IMR-90 (cell line): ENCODE measurements around the gene HDDC2. TPM values are rescaled to one million over a fixed set of nuclear protein-coding genes. Genes with fewer than 3 reads are reported as not detected.

Experiments used
- ATAC-seq: fragments of 200-7000 bp; cut with Tn5 transposase; 2 replicates; pipeline ENCODE4 v1.9.1; 2020; ENCODE audit warnings: low read depth, mild to moderate bottlenecking, moderate library complexity
- BruUV-seq: library from RNA; stranded (reverse); fragments of 400-500 nt; replicated peaks from 2 replicates; lab custom pipeline; 2021; lab: Mats Ljungman, UMichigan
- CTCF ChIA-PET: fragments of 300-600 bp; formaldehyde crosslinking; extraction: SDS; loops from one replicate; lab custom pipeline; 2021; ENCODE audit warnings: antibody characterized with exemption; lab: Yijun Ruan, JAX
- POLR2A ChIA-PET: fragments of 300-600 bp; sonication (Branson Sonifier 250); formaldehyde crosslinking; loops from one replicate; lab custom pipeline; 2022; ENCODE audit warnings: antibody characterized with exemption; ENCODE audit not compliant: unreplicated experiment; lab: Charles Lee
- DNase-seq: peaks from one replicate; pipeline ENCODE4 v3.0.0; 2013
- H2AFZ ChIP-seq: replicated peaks from 2 replicates; pipeline ENCODE3; 2013; ENCODE audit warnings: low read length, mild to moderate bottlenecking; ENCODE audit not compliant: poor library complexity
- H2AK5ac ChIP-seq: 2 replicates; pipeline ENCODE4 v1.6.1; 2013; ENCODE audit warnings: low read depth, low read length, inconsistent platforms
- H2AK9ac ChIP-seq: replicated peaks from 2 replicates; pipeline ENCODE3; 2013; ENCODE audit warnings: mild to moderate bottlenecking, low read depth, low read length, moderate library complexity; ENCODE audit not compliant: poor library complexity
- H2BK120ac ChIP-seq: 2 replicates; pipeline ENCODE4 v1.6.1; 2013; ENCODE audit warnings: low read depth, low read length, inconsistent platforms
- H2BK15ac ChIP-seq: 3 replicates; pipeline ENCODE4 v1.6.1; 2013; ENCODE audit warnings: low read depth, low read length, inconsistent platforms
- H2BK20ac ChIP-seq: 2 replicates; pipeline ENCODE4 v1.6.1; 2013; ENCODE audit warnings: low read depth, mild to moderate bottlenecking, inconsistent platforms, low read length, moderate library complexity
- H2BK5ac ChIP-seq: 2 replicates; pipeline ENCODE4 v1.6.1; 2013; ENCODE audit warnings: mild to moderate bottlenecking, low read depth, low read length, inconsistent platforms; ENCODE audit not compliant: poor library complexity, severe bottlenecking
- H3K14ac ChIP-seq: replicated peaks from 2 replicates; pipeline ENCODE4 v1.6.1; 2013; ENCODE audit warnings: low read depth, low read length, inconsistent platforms
- H3K18ac ChIP-seq: 2 replicates; pipeline ENCODE4 v1.6.1; 2013; ENCODE audit warnings: low read depth, low read length, control low read depth
- H3K23ac ChIP-seq: 2 replicates; pipeline ENCODE4 v1.6.1; 2013; ENCODE audit warnings: low read depth, low read length, inconsistent platforms
- H3K27ac ChIP-seq: 2 replicates; pipeline ENCODE4 v1.5.1; 2013; ENCODE audit warnings: mild to moderate bottlenecking, control low read depth, low read length; ENCODE audit not compliant: insufficient read depth
- H3K27me3 ChIP-seq: 2 replicates; pipeline ENCODE4 v1.6.1; 2013; ENCODE audit warnings: low read length; ENCODE audit not compliant: control insufficient read depth, insufficient read depth
- H3K36me3 ChIP-seq: 2 replicates; pipeline ENCODE4 v1.6.1; 2013; ENCODE audit warnings: low read length, mixed read lengths; ENCODE audit not compliant: control insufficient read depth, insufficient read depth
- H3K4ac ChIP-seq: 2 replicates; pipeline ENCODE4 v1.6.1; 2013; ENCODE audit warnings: low read depth, low read length, inconsistent platforms
- H3K4me1 ChIP-seq: 2 replicates; pipeline ENCODE4 v1.6.1; 2013; ENCODE audit warnings: low read length, mixed read lengths; ENCODE audit not compliant: control insufficient read depth, insufficient read depth
- H3K4me2 ChIP-seq: 2 replicates; pipeline ENCODE4 v1.6.1; 2013; ENCODE audit warnings: low read depth, mild to moderate bottlenecking, control low read depth, low read length, moderate library complexity
- H3K4me3 ChIP-seq: 2 replicates; pipeline ENCODE4 v1.5.1; 2013; ENCODE audit warnings: low read depth, mild to moderate bottlenecking, control low read depth, low read length, moderate library complexity; ENCODE audit not compliant: insufficient read depth
- H3K56ac ChIP-seq: 2 replicates; pipeline ENCODE4 v1.6.1; 2013; ENCODE audit warnings: low read length, inconsistent platforms; ENCODE audit not compliant: insufficient read depth; ENCODE audit errors: extremely low read depth
- H3K79me1 ChIP-seq, 2 experiments: 2 replicates each; pipeline ENCODE4 v1.6.1; 2013; ENCODE audit warnings: low read length in 2 of 2, inconsistent platforms in 1 of 2, low read depth in 1 of 2
- H3K9ac ChIP-seq: 2 replicates; pipeline ENCODE4 v1.6.1; 2013; ENCODE audit warnings: low read depth, low read length, control low read depth
- H3K9me1 ChIP-seq: 2 replicates; pipeline ENCODE4 v1.6.1; 2013; ENCODE audit warnings: low read length, inconsistent platforms; ENCODE audit not compliant: insufficient read depth
- H3K9me3 ChIP-seq: 2 replicates; pipeline ENCODE4 v1.6.1; 2013; ENCODE audit warnings: low read length; ENCODE audit not compliant: control insufficient read depth, insufficient read depth
- H4K20me1 ChIP-seq: 2 replicates; pipeline ENCODE4 v1.6.1; 2013; ENCODE audit warnings: low read length, inconsistent platforms; ENCODE audit not compliant: insufficient read depth
- H4K5ac ChIP-seq: 2 replicates; pipeline ENCODE4 v1.6.1; 2013; ENCODE audit warnings: mild to moderate bottlenecking, low read depth, low read length, control low read depth
- H4K8ac ChIP-seq, 2 experiments: 2 replicates each; pipeline ENCODE4 v1.6.1; 2013; ENCODE audit warnings: low read depth in 2 of 2, low read length in 2 of 2, control low read depth in 1 of 2, inconsistent platforms in 1 of 2
- H4K91ac ChIP-seq: 2 replicates; pipeline ENCODE4 v1.6.1; 2013; ENCODE audit warnings: low read depth, low read length, inconsistent platforms; ENCODE audit not compliant: insufficient read depth
- CEBPB ChIP-seq: IDR thresholded peaks from 2 replicates; pipeline ENCODE4 v1.6.1; 2012; ENCODE audit warnings: low read depth, low read length, improper control_type of control experiment
- CHD1 ChIP-seq: IDR thresholded peaks from 2 replicates; pipeline ENCODE4 v1.6.1; 2012; ENCODE audit warnings: low read depth, low read length, improper control_type of control experiment
- MAFK ChIP-seq: IDR thresholded peaks from 2 replicates; pipeline ENCODE4 v1.6.1; 2012; ENCODE audit warnings: low read depth, low read length, improper control_type of control experiment
- MXI1 ChIP-seq: IDR thresholded peaks from 2 replicates; pipeline ENCODE4 v1.6.1; 2012; ENCODE audit warnings: low read depth, mild to moderate bottlenecking, low read length, moderate library complexity, borderline replicate concordance
- NFE2L2 ChIP-seq: fragments of 150-350 bp; IDR thresholded peaks from 2 replicates; pipeline ENCODE4 v1.6.1; 2016; ENCODE audit warnings: low read depth, mild to moderate bottlenecking, low read length
- RAD21 ChIP-seq: IDR thresholded peaks from 2 replicates; pipeline ENCODE4 v1.6.1; 2012; ENCODE audit warnings: low read length, improper control_type of control experiment
- RCOR1 ChIP-seq: IDR thresholded peaks from 2 replicates; pipeline ENCODE4 v1.6.1; 2012; ENCODE audit warnings: mild to moderate bottlenecking, low read length, improper control_type of control experiment; ENCODE audit not compliant: insufficient replicate concordance
- RFX5 ChIP-seq: IDR thresholded peaks from 2 replicates; pipeline ENCODE4 v1.8.0; 2012; ENCODE audit warnings: low read depth, mild to moderate bottlenecking, low read length, moderate library complexity
- SMC3 ChIP-seq: fragments of 150-350 bp; IDR thresholded peaks from 2 replicates; pipeline ENCODE4 v1.6.1; 2016; ENCODE audit warnings: low read depth, mild to moderate bottlenecking, antibody characterized with exemption, low read length, moderate library complexity
- WGBS, 2 experiments: methylation state at CpG; one replicate each; pipeline versions ENCODE4 v1.1.5 to v1.1.7; 2013; ENCODE audit warnings: missing lambda C conversion rate in 2 of 2; ENCODE audit not compliant: insufficient read length in 1 of 2; ENCODE audit errors: extremely low coverage in 2 of 2; 5-methylcytosine and 5-hydroxymethylcytosine counted together
- dilution Hi-C: fragments of 300-500 bp; cut with HindIII; formaldehyde crosslinking; loops from one replicate; pipeline ENCODE4 v1.14.3; 2018; ENCODE audit warnings: low sequenced_read_pairs; ENCODE audit not compliant: unreplicated experiment
- in situ Hi-C: fragments of 300-500 bp; cut with MboI; formaldehyde crosslinking; loops from 3 replicates; pipeline ENCODE4 v1.14.3; 2019; ENCODE audit warnings: low sequenced_read_pairs, inconsistent platforms, mixed read lengths
- intact Hi-C: fragments of 100-400 bp; cut with micrococcal nuclease; formaldehyde crosslinking; loops from 2 replicates; pipeline ENCODE4 v1.10.0; 2022
- polyA plus RNA-seq, 3 experiments: library from polyadenylated mRNA; depleted of rRNA; stranded (reverse); fragments of >200 nt; gene quantifications; 2 replicates each; pipeline ENCODE4 v1.2.3, GENCODE V29; 2012; ENCODE audit warnings: low replicate concordance in 1 of 3
- total RNA-seq: library from RNA; depleted of rRNA; stranded (reverse); fragments of >200 nt; gene quantifications from 2 replicates; pipeline ENCODE4 v1.2.3, GENCODE V29; 2012
- TF ChIP-seq, protein P1 (sequence below): fragments of 150-350 bp; IDR thresholded peaks from 2 replicates; pipeline ENCODE4 v1.6.1; 2017; ENCODE audit warnings: mild to moderate bottlenecking, antibody characterized with exemption, low read length, low read depth
- TF ChIP-seq, protein P2 (sequence below): fragments of 150-350 bp; IDR thresholded peaks from 2 replicates; pipeline ENCODE4 v1.6.1; 2016; ENCODE audit warnings: low read depth, mild to moderate bottlenecking, low read length, moderate library complexity, borderline replicate concordance
- TF ChIP-seq, protein P3 (sequence below): conservative IDR thresholded peaks from 2 replicates; pipeline ENCODE4 v1.5.1; 2012; ENCODE audit warnings: mild to moderate bottlenecking, low read depth, low read length, improper control_type of control experiment

HDDC2 gene
- total and polyA plus RNA-seq, 2 of the 4 experiments (the other 2 are of a cell fraction): 40.9 to 68.6 TPM

DNA sequence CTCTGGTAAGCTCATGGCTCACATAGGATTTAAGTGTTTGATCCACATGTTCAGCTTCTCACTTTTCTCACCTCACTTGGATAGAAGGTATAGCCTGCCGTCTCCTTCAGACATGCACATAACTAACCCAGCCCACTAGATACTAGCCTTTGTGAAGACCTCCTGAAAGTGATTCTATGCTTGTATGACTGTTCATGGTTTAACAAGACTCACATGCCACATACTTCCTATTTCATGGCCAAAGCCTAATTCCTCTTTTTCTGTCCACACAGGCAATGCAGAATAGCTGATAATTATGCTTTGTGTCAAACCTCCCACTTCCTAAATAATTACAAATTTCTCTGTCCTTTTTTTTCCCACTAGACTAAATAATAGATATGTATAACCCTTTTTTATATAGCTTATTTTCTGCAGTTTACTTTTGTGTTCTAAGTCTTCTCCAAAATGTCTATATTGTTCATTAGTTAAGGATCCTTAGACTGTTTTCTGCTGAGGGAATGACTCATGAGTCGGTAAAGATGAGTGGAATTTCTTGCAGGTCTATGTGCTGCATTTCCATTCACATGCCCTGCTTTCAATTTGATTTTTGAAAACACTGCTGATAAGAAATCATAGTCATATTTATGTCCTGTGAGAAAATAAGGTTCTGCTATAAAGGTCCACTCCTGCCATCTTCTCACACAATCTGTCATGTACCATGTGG is 43.0 kb downstream of the HDDC2 start:
- no peak overlapping the region for H3K56ac ChIP-seq
- intact Hi-C loops: no loop called here
- DNase-seq: peak; percentile 44

More for the DNA sequence above, 43.0 kb downstream of the HDDC2 start:
- Histone ChIP-seq H3K23ac (no peak overlapping the region), H3K4me2 (no peak overlapping the region; the same call in 1 of the 2 replicates), H2AK5ac (no peak overlapping the region), H3K36me3 (no peaks in the 10 kb centered on the region), H2BK5ac (no peak overlapping the region), H4K8ac (no peak overlapping the region), H3K79me1 (peaks cover 6 to 7% of the 10 kb centered on the region in 2 experiments; a peak in 1 of 4 replicates), H3K9me1 (no peaks in the 10 kb centered on the region; the same call in 1 of the 2 replicates), H4K20me1 (no peaks in the 10 kb centered on the region), H3K14ac (peak overlapping the region; percentile 63), H2BK15ac (peak overlapping the region; percentile 42; the same call in 1 of the 3 replicates), H3K4ac (no peak overlapping the region; the same call in 1 of the 2 replicates), H3K4me1 (peaks cover 9% of the 10 kb centered on the region), H2BK20ac (peak overlapping the region; percentile 54), H4K5ac (peak overlapping the region; percentile 53; the same call in 1 of the 2 replicates), H3K9ac (no peak overlapping the region), H3K9me3 (no peaks in the 10 kb centered on the region), H2AFZ (no peak overlapping the region), H2AK9ac (no peak overlapping the region), H3K27me3 (no peaks in the 10 kb centered on the region), H4K91ac (no peak overlapping the region), H3K18ac (peak overlapping the region; percentile 61; the same call in 1 of the 2 replicates), H2BK120ac (peak overlapping the region; percentile 16; the same call in 1 of the 2 replicates), H3K4me3 (no peak overlapping the region), H3K27ac (no peak overlapping the region)
- BruUV-seq: no TSS peak
- ChIA-PET POLR2A (no interaction called here), CTCF (interaction anchor here (1.3 kb wide), 1 partner anchor 10 kb away, joined by 3 read pairs; no protein-coding TSS in a partner anchor)
- ATAC-seq: no peak
- no CpG with 5 or more reads among the region's 2 CpGs for WGBS, 2 experiments
- in situ Hi-C loops: no loop called here
- dilution Hi-C loops: no loop called here
- TF ChIP-seq CHD1: no peak
- TF ChIP-seq, protein P1, sequence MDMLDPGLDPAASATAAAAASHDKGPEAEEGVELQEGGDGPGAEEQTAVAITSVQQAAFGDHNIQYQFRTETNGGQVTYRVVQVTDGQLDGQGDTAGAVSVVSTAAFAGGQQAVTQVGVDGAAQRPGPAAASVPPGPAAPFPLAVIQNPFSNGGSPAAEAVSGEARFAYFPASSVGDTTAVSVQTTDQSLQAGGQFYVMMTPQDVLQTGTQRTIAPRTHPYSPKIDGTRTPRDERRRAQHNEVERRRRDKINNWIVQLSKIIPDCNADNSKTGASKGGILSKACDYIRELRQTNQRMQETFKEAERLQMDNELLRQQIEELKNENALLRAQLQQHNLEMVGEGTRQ: no peak
- TF ChIP-seq RFX5: no peak
- no peak for TF ChIP-seq NFE2L2
- TF ChIP-seq, protein P2, sequence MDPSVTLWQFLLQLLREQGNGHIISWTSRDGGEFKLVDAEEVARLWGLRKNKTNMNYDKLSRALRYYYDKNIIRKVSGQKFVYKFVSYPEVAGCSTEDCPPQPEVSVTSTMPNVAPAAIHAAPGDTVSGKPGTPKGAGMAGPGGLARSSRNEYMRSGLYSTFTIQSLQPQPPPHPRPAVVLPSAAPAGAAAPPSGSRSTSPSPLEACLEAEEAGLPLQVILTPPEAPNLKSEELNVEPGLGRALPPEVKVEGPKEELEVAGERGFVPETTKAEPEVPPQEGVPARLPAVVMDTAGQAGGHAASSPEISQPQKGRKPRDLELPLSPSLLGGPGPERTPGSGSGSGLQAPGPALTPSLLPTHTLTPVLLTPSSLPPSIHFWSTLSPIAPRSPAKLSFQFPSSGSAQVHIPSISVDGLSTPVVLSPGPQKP: no peak
- TF ChIP-seq RAD21: no peak
- TF ChIP-seq CEBPB: no peak
- no peak for TF ChIP-seq SMC3
- TF ChIP-seq MAFK: no peak
- no peak for TF ChIP-seq RCOR1
- TF ChIP-seq, protein P3, sequence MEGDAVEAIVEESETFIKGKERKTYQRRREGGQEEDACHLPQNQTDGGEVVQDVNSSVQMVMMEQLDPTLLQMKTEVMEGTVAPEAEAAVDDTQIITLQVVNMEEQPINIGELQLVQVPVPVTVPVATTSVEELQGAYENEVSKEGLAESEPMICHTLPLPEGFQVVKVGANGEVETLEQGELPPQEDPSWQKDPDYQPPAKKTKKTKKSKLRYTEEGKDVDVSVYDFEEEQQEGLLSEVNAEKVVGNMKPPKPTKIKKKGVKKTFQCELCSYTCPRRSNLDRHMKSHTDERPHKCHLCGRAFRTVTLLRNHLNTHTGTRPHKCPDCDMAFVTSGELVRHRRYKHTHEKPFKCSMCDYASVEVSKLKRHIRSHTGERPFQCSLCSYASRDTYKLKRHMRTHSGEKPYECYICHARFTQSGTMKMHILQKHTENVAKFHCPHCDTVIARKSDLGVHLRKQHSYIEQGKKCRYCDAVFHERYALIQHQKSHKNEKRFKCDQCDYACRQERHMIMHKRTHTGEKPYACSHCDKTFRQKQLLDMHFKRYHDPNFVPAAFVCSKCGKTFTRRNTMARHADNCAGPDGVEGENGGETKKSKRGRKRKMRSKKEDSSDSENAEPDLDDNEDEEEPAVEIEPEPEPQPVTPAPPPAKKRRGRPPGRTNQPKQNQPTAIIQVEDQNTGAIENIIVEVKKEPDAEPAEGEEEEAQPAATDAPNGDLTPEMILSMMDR: no peak
- TF ChIP-seq MXI1: no peak
